CD4-positive, alpha-beta memory T cell (primary cell): Measurements from ENCODE around the gene CHRNB4. TPM values are rescaled to one million over a fixed set of nuclear protein-coding genes. Genes with fewer than 3 reads are reported as not detected.

Experiments
- CTCF ChIA-PET: fragments of 350-600 bp; sonication (Branson Sonifier 250); formaldehyde crosslinking; loops from one replicate; lab custom pipeline; 2021; ENCODE audit warnings: inconsistent platforms; ENCODE audit not compliant: partially characterized antibody; lab: Charles Lee
- POLR2A ChIA-PET: fragments of 350-600 bp; sonication (Branson Sonifier 250); formaldehyde crosslinking; loops from one replicate; lab custom pipeline; 2021; ENCODE audit not compliant: partially characterized antibody; lab: Charles Lee
- DNase-seq, 5 donors: peaks; one replicate each; pipeline versions ENCODE4 v3.0.0 to v3.0.0-alpha.2; 2020 to 2022; ENCODE audit warnings: mixed read lengths in 1 of 5
- H3K27ac ChIP-seq: one replicate; pipeline ENCODE4 v1.7.0; 2013; ENCODE audit warnings: low read depth, low read length
- H3K27me3 ChIP-seq: 2 replicates; pipeline ENCODE4 v1.7.0; 2013; ENCODE audit warnings: mild to moderate bottlenecking, low read length, moderate library complexity; ENCODE audit not compliant: insufficient read depth
- H3K36me3 ChIP-seq: 2 replicates; pipeline ENCODE4 v1.7.0; 2013; ENCODE audit warnings: mild to moderate bottlenecking, low read length, moderate library complexity; ENCODE audit not compliant: insufficient read depth
- H3K4me1 ChIP-seq: 2 replicates; pipeline ENCODE4 v1.7.0; 2013; ENCODE audit warnings: mild to moderate bottlenecking, low read length, moderate library complexity; ENCODE audit not compliant: insufficient read depth
- H3K4me3 ChIP-seq, 2 donors: one replicate each; pipeline ENCODE4 v1.7.0; 2013; ENCODE audit warnings: low read length in 2 of 2, mild to moderate bottlenecking in 1 of 2
- H3K9me3 ChIP-seq, 2 donors: one replicate each; pipeline ENCODE4 v1.7.0; 2013; ENCODE audit warnings: low read length in 2 of 2, control low read depth in 1 of 2; ENCODE audit not compliant: control insufficient read depth in 1 of 2
- H3K27ac Mint-ChIP-seq, 7 donors: one replicate each; pipeline ENCODE4 v1.8.0; 2020 to 2021; ENCODE audit warnings: mixed read lengths in 7 of 7, mild to moderate bottlenecking in 6 of 7, inconsistent platforms in 3 of 7, moderate library complexity in 3 of 7
- H3K27me3 Mint-ChIP-seq, 2 donors: one replicate each; pipeline ENCODE4 v1.8.0; 2020 to 2021; ENCODE audit warnings: mixed read lengths in 2 of 2
- H3K36me3 Mint-ChIP-seq, 2 donors: one replicate each; pipeline ENCODE4 v1.8.0; 2020 to 2021; ENCODE audit warnings: mixed read lengths in 2 of 2, inconsistent platforms in 1 of 2, mild to moderate bottlenecking in 1 of 2
- H3K4me1 Mint-ChIP-seq, 4 donors: one replicate each; pipeline ENCODE4 v1.8.0; 2020 to 2021; ENCODE audit warnings: mixed read lengths in 4 of 4, mild to moderate bottlenecking in 1 of 4
- H3K4me3 Mint-ChIP-seq, 8 donors: one replicate each; pipeline ENCODE4 v1.8.0; 2020 to 2021; ENCODE audit warnings: mixed read lengths in 8 of 8, mild to moderate bottlenecking in 7 of 8, moderate library complexity in 6 of 8, inconsistent platforms in 3 of 8
- H3K9me3 Mint-ChIP-seq, 8 donors: one replicate each; pipeline ENCODE4 v1.8.0; 2020 to 2021; ENCODE audit warnings: mixed read lengths in 8 of 8, mild to moderate bottlenecking in 5 of 8, inconsistent platforms in 3 of 8, moderate library complexity in 1 of 8
- intact Hi-C: fragments of 100-400 bp; cut with micrococcal nuclease; formaldehyde crosslinking; loops from one replicate; pipeline ENCODE4 v1.15.1; 2023
- polyA plus RNA-seq, 2 donors: library from polyadenylated mRNA; unstranded; fragments of 300-500 nt; fragmentation: Illumina TruSeq; gene quantifications; one replicate each; pipeline ENCODE4 v1.2.3, GENCODE V29; 2021
- total RNA-seq, 2 experiments: library from RNA; stranded (reverse); gene quantifications; one replicate each; pipeline ENCODE4 v1.2.3, GENCODE V29; 2021

The CHRNB4 gene
- total and polyA plus RNA-seq, 4 experiments from 2014 or later: not detected

GRCh38 chr15:78597583-78597982 is 43.4 kb downstream of the CHRNB4 start:
- Histone ChIP-seq H3K4me3 (no peak overlapping the region), H3K9me3 (no peaks in the 10 kb centered on the region), H3K36me3 (no peaks in the 10 kb centered on the region), H3K27me3 (no peaks in the 10 kb centered on the region), H3K4me1 (no peaks in the 10 kb centered on the region), H3K27ac (no peak overlapping the region)
- H3K27me3 Mint-ChIP-seq: peaks cover 0 to 8% of the 10 kb centered on the region in 2 donors
- ChIA-PET POLR2A (no interaction called here), CTCF (no interaction called here)
- no peaks in the 10 kb centered on the region for H3K4me1 Mint-ChIP-seq
- no peaks in the 10 kb centered on the region for H3K36me3 Mint-ChIP-seq
- H3K9me3 Mint-ChIP-seq: no peaks in the 10 kb centered on the region
- intact Hi-C loops: no loop called here
- DNase-seq: no peak
- H3K4me3 Mint-ChIP-seq: no peak overlapping the region
- no peak overlapping the region for H3K27ac Mint-ChIP-seq

GRCh38 chr15:78574944-78575343 is 66.1 kb downstream of the CHRNB4 start:
- Mint-ChIP-seq H3K27me3 (peaks cover 2% of the 10 kb centered on the region in 2 donors), H3K4me3 (no peak overlapping the region), H3K9me3 (no peaks in the 10 kb centered on the region), H3K27ac (no peak overlapping the region), H3K36me3 (no peaks in the 10 kb centered on the region), H3K4me1 (no peaks in the 10 kb centered on the region)
- ChIA-PET CTCF (no interaction called here), POLR2A (no interaction called here)
- Histone ChIP-seq H3K4me3 (no peak overlapping the region), H3K27ac (no peak overlapping the region), H3K36me3 (no peaks in the 10 kb centered on the region), H3K9me3 (no peaks in the 10 kb centered on the region), H3K4me1 (no peaks in the 10 kb centered on the region), H3K27me3 (no peaks in the 10 kb centered on the region)
- no peak for DNase-seq
- intact Hi-C loops: no loop called here

Other genes starting within 250 kb of the CHRNB4 start
- gene IREB2, start 203.0 kb downstream of the CHRNB4 start, total RNA-seq: 10 to 100 TPM; 65.0 to 71.9 TPM
- 10 to 100 TPM in 1 of 2 donors, 1 to 10 TPM in 1; 7.6 to 19.5 TPM for gene IREB2, start 203.0 kb downstream of the CHRNB4 start, polyA plus RNA-seq
- 1 to 10 TPM; 4.8 to 5.7 TPM for gene HYKK, start 133.6 kb downstream of the CHRNB4 start, total RNA-seq
- 1 to 10 TPM; 1.8 to 5.4 TPM for gene HYKK, start 133.6 kb downstream of the CHRNB4 start, polyA plus RNA-seq
- 10 to 100 TPM; 89.8 to 91.7 TPM for gene PSMA4, start 100.8 kb downstream of the CHRNB4 start, total RNA-seq
- gene PSMA4, start 100.8 kb downstream of the CHRNB4 start, polyA plus RNA-seq: 100 to 1,000 TPM; 211 to 279 TPM
- gene CHRNA5, start 75.7 kb downstream of the CHRNB4 start, total RNA-seq: 1 to 10 TPM; 1.3 to 1.6 TPM
- gene CHRNA5, start 75.7 kb downstream of the CHRNB4 start, polyA plus RNA-seq: under 1 TPM; 0.07 to 0.76 TPM
- not detected for gene CHRNA3, start 20.2 kb downstream of the CHRNB4 start, total RNA-seq
- gene CHRNA3, start 20.2 kb downstream of the CHRNB4 start, polyA plus RNA-seq: not detected
- not detected for gene ADAMTS7, start 170.3 kb upstream of the CHRNB4 start, total RNA-seq
- gene ADAMTS7, start 170.3 kb upstream of the CHRNB4 start, polyA plus RNA-seq: not detected
- 100 to 1,000 TPM; 260 to 263 TPM for gene MORF4L1, start 231.7 kb upstream of the CHRNB4 start, total RNA-seq
- 100 to 1,000 TPM; 284 to 395 TPM for gene MORF4L1, start 231.7 kb upstream of the CHRNB4 start, polyA plus RNA-seq